Tibial nerve (tissue), 3 donors: ENCODE measurements around the gene CYP11A1.

Source experiments
- CTCF ChIP-seq, 5 experiments: fragments of 200-600 bp in 3 of 5; fragments of 450-650 bp in 2 of 5; sonication (generic) in 3 of 5; IDR thresholded peaks; one replicate each; pipeline ENCODE4 v1.5.1; 2016 to 2019; ENCODE audit warnings: antibody characterized with exemption in 5 of 5, mild to moderate bottlenecking in 3 of 5, moderate library complexity in 2 of 5
- POLR2A ChIP-seq, 2 donors: fragments of 450-650 bp; IDR thresholded peaks; one replicate each; pipeline ENCODE4 v1.6.1; 2017; ENCODE audit warnings: antibody characterized with exemption in 2 of 2, mild to moderate bottlenecking in 2 of 2, moderate library complexity in 2 of 2

DNA sequence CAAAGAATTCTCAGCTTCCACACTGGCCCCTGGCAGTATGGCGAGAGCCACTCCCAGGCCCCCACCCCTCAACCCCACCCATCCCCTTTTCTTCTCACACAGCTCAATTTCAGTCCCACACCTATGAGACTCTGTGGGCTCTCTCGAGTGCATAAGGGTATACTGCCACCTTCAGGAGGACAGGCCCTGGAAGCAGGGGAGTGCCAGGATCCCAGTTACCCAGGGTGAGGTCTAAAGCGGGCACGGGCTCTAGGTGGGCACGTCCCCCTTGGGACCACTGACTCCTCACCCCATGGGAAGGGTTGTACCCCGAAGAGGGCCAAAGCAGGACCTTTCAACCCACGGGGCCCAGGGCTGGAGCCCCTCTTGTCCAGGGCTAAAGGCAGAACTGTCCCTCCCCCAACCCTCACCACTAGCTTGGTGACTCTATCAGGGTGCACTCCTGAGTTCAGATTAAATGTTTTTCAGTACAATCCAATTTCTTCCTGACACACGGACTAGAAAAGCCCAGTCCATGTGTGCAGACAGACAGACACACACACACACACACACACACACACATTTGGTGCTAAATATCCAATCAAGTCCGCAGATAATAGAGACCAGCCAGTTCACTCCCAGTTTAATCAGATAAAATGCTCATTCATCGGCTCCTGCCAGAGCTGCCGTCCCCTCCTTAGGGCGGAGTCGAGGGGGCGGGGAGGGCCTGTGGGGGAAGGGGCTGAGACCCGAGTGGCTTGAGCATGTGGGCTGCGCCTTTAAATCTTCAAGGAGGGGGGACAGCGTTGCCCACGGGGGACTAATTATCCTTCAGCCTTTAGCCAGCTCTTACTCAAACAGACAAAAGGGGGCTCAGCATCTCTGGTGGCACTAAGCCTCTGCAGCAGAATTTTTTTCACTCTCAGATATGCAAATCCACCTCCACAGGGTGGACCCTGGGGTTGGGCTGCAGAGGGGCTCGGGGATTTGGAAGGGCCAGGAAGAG lies 59.3 kb downstream of the CYP11A1 start:
- TF ChIP-seq POLR2A (IDR thresholded peaks at IDR 0.05) (no peak), CTCF (IDR thresholded peaks at IDR 0.05) (peak; percentile 43 to 69 (median 51))
